Neural progenitor cell (in vitro differentiated cells): ENCODE data around the gene LIPC. TPM values are rescaled to one million over a fixed set of nuclear protein-coding genes. Genes with fewer than 3 reads are reported as not detected.

ENCODE experiments used
- DNase-seq: peaks from one replicate; pipeline ENCODE4 v3.0.0-alpha.2; 2016; ENCODE audit warnings: low spot score
- H2AFZ ChIP-seq: fragments of 200-600 bp; sonication (generic); replicated peaks from 2 replicates; pipeline ENCODE4 v1.6.1; 2016; ENCODE audit warnings: antibody characterized with exemption
- H3F3A ChIP-seq: fragments of 200-600 bp; sonication (generic); 2 replicates; pipeline ENCODE4 v1.6.1; 2016; ENCODE audit warnings: antibody characterized with exemption, low read depth
- H3K27ac ChIP-seq: fragments of 200-600 bp; sonication (generic); 2 replicates; pipeline ENCODE4 v1.5.1; 2016; ENCODE audit warnings: mild to moderate bottlenecking
- H3K27me3 ChIP-seq: fragments of 200-600 bp; sonication (generic); 2 replicates; pipeline ENCODE4 v1.6.1; 2016; ENCODE audit warnings: mild to moderate bottlenecking, moderate library complexity
- H3K36me3 ChIP-seq: fragments of 200-600 bp; sonication (generic); 2 replicates; pipeline ENCODE4 v1.5.1; 2016
- H3K4me1 ChIP-seq: fragments of 200-600 bp; sonication (generic); 2 replicates; pipeline ENCODE4 v1.6.1; 2016; ENCODE audit warnings: mixed run types
- H3K4me2 ChIP-seq: fragments of 200-600 bp; sonication (generic); 2 replicates; pipeline ENCODE4 v1.6.1; 2016
- H3K4me3 ChIP-seq: fragments of 200-600 bp; sonication (generic); 2 replicates; pipeline ENCODE4 v1.5.1; 2016
- H3K79me2 ChIP-seq: fragments of 200-600 bp; sonication (generic); 2 replicates; pipeline ENCODE4 v1.6.1; 2016; ENCODE audit warnings: low read depth
- H3K9ac ChIP-seq: fragments of 200-600 bp; sonication (generic); 2 replicates; pipeline ENCODE4 v1.6.1; 2016
- H3K9me3 ChIP-seq: fragments of 200-600 bp; sonication (generic); 2 replicates; pipeline ENCODE4 v1.5.1; 2016; ENCODE audit warnings: low read depth
- H4K20me1 ChIP-seq: fragments of 200-600 bp; sonication (generic); 2 replicates; pipeline ENCODE4 v1.6.1; 2016; ENCODE audit warnings: low read depth
- H3K27ac Mint-ChIP-seq: 3 replicates; pipeline ENCODE4 v1.8.0; 2021; ENCODE audit warnings: mixed read lengths
- H3K27me3 Mint-ChIP-seq: 2 replicates; pipeline ENCODE4 v1.8.0; 2022; ENCODE audit warnings: low read depth, mild to moderate bottlenecking, inconsistent platforms, moderate library complexity, mixed read lengths; ENCODE audit not compliant: insufficient read depth
- H3K36me3 Mint-ChIP-seq: 3 replicates; pipeline ENCODE4 v1.8.0; 2021; ENCODE audit warnings: mixed read lengths
- H3K4me1 Mint-ChIP-seq: 3 replicates; pipeline ENCODE4 v1.8.0; 2021; ENCODE audit warnings: mixed read lengths
- H3K4me3 Mint-ChIP-seq: 3 replicates; pipeline ENCODE4 v1.8.0; 2021; ENCODE audit warnings: mild to moderate bottlenecking, moderate library complexity, mixed read lengths
- H3K9me3 Mint-ChIP-seq: 3 replicates; pipeline ENCODE4 v1.8.0; 2020; ENCODE audit warnings: mixed read lengths
- EZH2 ChIP-seq: fragments of 200-600 bp; sonication (generic); IDR thresholded peaks from 2 replicates; pipeline ENCODE4 v1.6.1; 2017; ENCODE audit warnings: antibody characterized with exemption, mild to moderate bottlenecking, moderate library complexity
- EZH2phosphoT487 ChIP-seq: fragments of 200-600 bp; sonication (generic); IDR thresholded peaks from 2 replicates; pipeline ENCODE4 v1.6.1; 2017; ENCODE audit warnings: antibody characterized with exemption
- total RNA-seq: library from RNA; depleted of rRNA; stranded (reverse); fragments of >200 nt; gene quantifications from 2 replicates; pipeline ENCODE4 v1.2.3, GENCODE V29; 2015; ENCODE audit warnings: low replicate concordance
- TF ChIP-seq, protein P1 (sequence below): fragments of 200-600 bp; sonication (generic); IDR thresholded peaks from 2 replicates; pipeline ENCODE4 v1.5.1; 2017; ENCODE audit warnings: antibody characterized with exemption, mild to moderate bottlenecking

The LIPC gene
- total RNA-seq, 1 donor from 2014 or later, result not detected

GRCh38 chr15:58556541-58556940, 124.8 kb downstream of the LIPC start:
- Mint-ChIP-seq H3K27me3 (peaks cover 6% of the 10 kb centered on the region), H3K4me3 (no peak overlapping the region), H3K36me3 (no peaks in the 10 kb centered on the region), H3K4me1 (peaks cover 29% of the 10 kb centered on the region), H3K27ac (no peak overlapping the region), H3K9me3 (no peaks in the 10 kb centered on the region)
- H3K9me3 ChIP-seq, result no peaks in the 10 kb centered on the region
- H3K4me3 ChIP-seq, result no peak overlapping the region
- H3K79me2 ChIP-seq, result no peaks in the 10 kb centered on the region
- no peak overlapping the region for H3K27ac ChIP-seq
- peak overlapping the region; percentile 91 for H2AFZ ChIP-seq
- TF ChIP-seq EZH2phosphoT487, result no peak
- TF ChIP-seq, protein P1, sequence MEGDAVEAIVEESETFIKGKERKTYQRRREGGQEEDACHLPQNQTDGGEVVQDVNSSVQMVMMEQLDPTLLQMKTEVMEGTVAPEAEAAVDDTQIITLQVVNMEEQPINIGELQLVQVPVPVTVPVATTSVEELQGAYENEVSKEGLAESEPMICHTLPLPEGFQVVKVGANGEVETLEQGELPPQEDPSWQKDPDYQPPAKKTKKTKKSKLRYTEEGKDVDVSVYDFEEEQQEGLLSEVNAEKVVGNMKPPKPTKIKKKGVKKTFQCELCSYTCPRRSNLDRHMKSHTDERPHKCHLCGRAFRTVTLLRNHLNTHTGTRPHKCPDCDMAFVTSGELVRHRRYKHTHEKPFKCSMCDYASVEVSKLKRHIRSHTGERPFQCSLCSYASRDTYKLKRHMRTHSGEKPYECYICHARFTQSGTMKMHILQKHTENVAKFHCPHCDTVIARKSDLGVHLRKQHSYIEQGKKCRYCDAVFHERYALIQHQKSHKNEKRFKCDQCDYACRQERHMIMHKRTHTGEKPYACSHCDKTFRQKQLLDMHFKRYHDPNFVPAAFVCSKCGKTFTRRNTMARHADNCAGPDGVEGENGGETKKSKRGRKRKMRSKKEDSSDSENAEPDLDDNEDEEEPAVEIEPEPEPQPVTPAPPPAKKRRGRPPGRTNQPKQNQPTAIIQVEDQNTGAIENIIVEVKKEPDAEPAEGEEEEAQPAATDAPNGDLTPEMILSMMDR, result no peak
- TF ChIP-seq EZH2, result no peak
- H3K4me1 ChIP-seq, result peaks cover 10% of the 10 kb centered on the region
- no peak for DNase-seq
- H3K4me2 ChIP-seq, result no peak overlapping the region
- no peak overlapping the region for H3K9ac ChIP-seq
- no peaks in the 10 kb centered on the region for H3K27me3 ChIP-seq
- H4K20me1 ChIP-seq, result no peaks in the 10 kb centered on the region
- H3F3A ChIP-seq, result no peaks in the 10 kb centered on the region
- H3K36me3 ChIP-seq, result no peaks in the 10 kb centered on the region

DNA sequence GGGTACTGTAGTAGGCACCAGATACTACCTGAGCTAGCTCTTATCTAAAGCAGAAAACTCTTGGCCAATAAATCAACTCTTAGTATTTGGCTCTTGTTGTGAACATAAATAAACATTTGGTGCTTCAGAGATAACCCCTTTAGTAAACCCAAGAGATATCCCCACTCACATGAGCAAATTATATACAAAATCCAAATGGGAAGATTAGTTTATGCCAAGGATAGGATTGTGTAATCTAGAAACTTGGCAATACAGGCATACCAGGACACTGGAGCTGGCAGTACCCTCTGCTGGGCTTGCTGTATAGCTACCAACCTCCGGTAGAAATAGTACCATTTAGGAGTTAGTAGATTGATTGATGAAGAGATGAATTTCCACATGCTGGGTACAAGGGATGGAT, 127.0 kb downstream of the LIPC start:
- no peaks in the 10 kb centered on the region for H3K36me3 Mint-ChIP-seq

GRCh38 chr15:58559904-58560588, 128.3 kb downstream of the LIPC start:
- H3F3A ChIP-seq, result no peaks in the 10 kb centered on the region
- no peak overlapping the region for H2AFZ ChIP-seq
- no peak overlapping the region for H3K27ac ChIP-seq
- no peaks in the 10 kb centered on the region for H3K9me3 ChIP-seq
- H3K27ac Mint-ChIP-seq, result no peak overlapping the region
- peaks cover 8% of the 10 kb centered on the region for H3K4me1 Mint-ChIP-seq
- no peak for DNase-seq
- no peaks in the 10 kb centered on the region for H3K36me3 Mint-ChIP-seq
- no peak overlapping the region for H3K4me2 ChIP-seq
- no peaks in the 10 kb centered on the region for H3K36me3 ChIP-seq
- peaks cover 7% of the 10 kb centered on the region for H3K4me1 ChIP-seq
- H4K20me1 ChIP-seq, result no peaks in the 10 kb centered on the region
- no peak overlapping the region for H3K4me3 ChIP-seq
- no peaks in the 10 kb centered on the region for H3K27me3 ChIP-seq
- H3K9me3 Mint-ChIP-seq, result peaks cover 2% of the 10 kb centered on the region
- TF ChIP-seq EZH2phosphoT487 (no peak), EZH2 (no peak)
- TF ChIP-seq, protein P1, result no peak
- H3K79me2 ChIP-seq, result no peaks in the 10 kb centered on the region
- H3K9ac ChIP-seq, result no peak overlapping the region
- no peaks in the 10 kb centered on the region for H3K27me3 Mint-ChIP-seq
- H3K4me3 Mint-ChIP-seq, result no peak overlapping the region

More for the DNA sequence above, 127.0 kb downstream of the LIPC start:
- no peak overlapping the region for H2AFZ ChIP-seq
- no peaks in the 10 kb centered on the region for H3K9me3 ChIP-seq
- H3F3A ChIP-seq, result no peaks in the 10 kb centered on the region
- H3K4me3 ChIP-seq, result no peak overlapping the region
- H4K20me1 ChIP-seq, result no peaks in the 10 kb centered on the region
- H3K9ac ChIP-seq, result no peak overlapping the region
- peaks cover 7% of the 10 kb centered on the region for H3K4me1 ChIP-seq
- H3K27me3 Mint-ChIP-seq, result peaks cover 2% of the 10 kb centered on the region
- H3K79me2 ChIP-seq, result no peaks in the 10 kb centered on the region
- no peak overlapping the region for H3K27ac Mint-ChIP-seq
- H3K27me3 ChIP-seq, result no peaks in the 10 kb centered on the region
- no peaks in the 10 kb centered on the region for H3K9me3 Mint-ChIP-seq
- H3K4me2 ChIP-seq, result no peak overlapping the region
- H3K27ac ChIP-seq, result no peak overlapping the region
- no peak for DNase-seq
- no peak overlapping the region for H3K4me3 Mint-ChIP-seq
- H3K36me3 ChIP-seq, result no peaks in the 10 kb centered on the region
- peaks cover 15% of the 10 kb centered on the region for H3K4me1 Mint-ChIP-seq
- TF ChIP-seq EZH2phosphoT487 (no peak), EZH2 (no peak)
- TF ChIP-seq, protein P1, result no peak
